ENCODE results near the gene OR10T2. TPM values are rescaled to one million over a fixed set of nuclear protein-coding genes. Genes with fewer than 3 reads are reported as not detected.
"Not testable (repeated sequence)": the region's sequence is repeated elsewhere in the genome, so short reads cannot be mapped to it uniquely, and the experiment has no call there.

Gene OR10T2, protein sequence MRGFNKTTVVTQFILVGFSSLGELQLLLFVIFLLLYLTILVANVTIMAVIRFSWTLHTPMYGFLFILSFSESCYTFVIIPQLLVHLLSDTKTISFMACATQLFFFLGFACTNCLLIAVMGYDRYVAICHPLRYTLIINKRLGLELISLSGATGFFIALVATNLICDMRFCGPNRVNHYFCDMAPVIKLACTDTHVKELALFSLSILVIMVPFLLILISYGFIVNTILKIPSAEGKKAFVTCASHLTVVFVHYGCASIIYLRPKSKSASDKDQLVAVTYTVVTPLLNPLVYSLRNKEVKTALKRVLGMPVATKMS
- total RNA-seq, result not detected
- long read RNA-seq, result 0 reads

DNA sequence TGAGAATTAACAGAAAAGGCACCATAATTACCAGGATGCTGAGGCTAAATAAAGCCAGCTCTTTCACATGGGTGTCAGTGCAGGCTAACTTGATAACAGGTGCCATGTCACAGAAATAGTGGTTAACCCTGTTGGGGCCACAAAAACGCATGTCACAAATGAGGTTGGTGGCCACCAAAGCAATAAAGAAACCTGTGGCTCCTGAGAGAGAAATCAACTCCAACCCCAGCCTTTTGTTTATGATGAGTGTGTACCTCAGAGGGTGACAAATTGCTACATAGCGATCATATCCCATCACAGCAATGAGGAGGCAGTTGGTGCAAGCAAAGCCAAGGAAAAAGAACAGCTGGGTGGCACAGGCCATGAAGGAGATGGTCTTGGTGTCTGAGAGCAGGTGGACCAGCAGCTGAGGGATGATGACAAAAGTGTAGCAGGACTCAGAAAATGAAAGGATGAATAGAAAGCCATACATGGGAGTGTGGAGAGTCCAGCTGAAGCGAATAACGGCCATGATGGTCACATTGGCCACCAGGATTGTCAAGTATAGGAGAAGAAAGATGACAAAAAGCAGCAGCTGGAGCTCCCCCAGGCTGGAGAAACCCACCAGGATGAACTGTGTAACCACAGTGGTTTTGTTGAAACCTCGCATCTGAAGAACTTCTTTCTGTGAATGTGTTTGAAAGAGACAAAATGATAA is at the start of gene OR10T2:
OR10T2 (minus strand) TSS at position 649 of the 697 bp plus-strand sequence; CDS start at position 649, 0 bp downstream.
- no peak for ATAC-seq
- TF ChIP-seq, protein P1, sequence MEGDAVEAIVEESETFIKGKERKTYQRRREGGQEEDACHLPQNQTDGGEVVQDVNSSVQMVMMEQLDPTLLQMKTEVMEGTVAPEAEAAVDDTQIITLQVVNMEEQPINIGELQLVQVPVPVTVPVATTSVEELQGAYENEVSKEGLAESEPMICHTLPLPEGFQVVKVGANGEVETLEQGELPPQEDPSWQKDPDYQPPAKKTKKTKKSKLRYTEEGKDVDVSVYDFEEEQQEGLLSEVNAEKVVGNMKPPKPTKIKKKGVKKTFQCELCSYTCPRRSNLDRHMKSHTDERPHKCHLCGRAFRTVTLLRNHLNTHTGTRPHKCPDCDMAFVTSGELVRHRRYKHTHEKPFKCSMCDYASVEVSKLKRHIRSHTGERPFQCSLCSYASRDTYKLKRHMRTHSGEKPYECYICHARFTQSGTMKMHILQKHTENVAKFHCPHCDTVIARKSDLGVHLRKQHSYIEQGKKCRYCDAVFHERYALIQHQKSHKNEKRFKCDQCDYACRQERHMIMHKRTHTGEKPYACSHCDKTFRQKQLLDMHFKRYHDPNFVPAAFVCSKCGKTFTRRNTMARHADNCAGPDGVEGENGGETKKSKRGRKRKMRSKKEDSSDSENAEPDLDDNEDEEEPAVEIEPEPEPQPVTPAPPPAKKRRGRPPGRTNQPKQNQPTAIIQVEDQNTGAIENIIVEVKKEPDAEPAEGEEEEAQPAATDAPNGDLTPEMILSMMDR (IDR thresholded peaks at IDR 0.05), result no peak
- no peak for TF ChIP-seq POLR2A (IDR thresholded peaks at IDR 0.05)
- H3K36me3 ChIP-seq, result no peaks in the 10 kb centered on the region
- DNase-seq, result no peak
- no peaks in the 10 kb centered on the region for H3K27me3 ChIP-seq
- intact Hi-C loops (cut with DNase I), result no loop called here
- no peak within 1 kb of the TSS for H3K4me3 ChIP-seq
- H3K4me1 ChIP-seq, result no peaks in the 10 kb centered on the region
- no peak within 1 kb of the TSS for H3K27ac ChIP-seq
- H3K9me3 ChIP-seq, result no peaks in the 10 kb centered on the region
- WGBS (ENCODE audit: insufficient coverage, low coverage, low lambda C conversion rate, missing lambda C conversion rate), result 40% methylated on average over 5 of the region's 5 CpGs

DNA sequence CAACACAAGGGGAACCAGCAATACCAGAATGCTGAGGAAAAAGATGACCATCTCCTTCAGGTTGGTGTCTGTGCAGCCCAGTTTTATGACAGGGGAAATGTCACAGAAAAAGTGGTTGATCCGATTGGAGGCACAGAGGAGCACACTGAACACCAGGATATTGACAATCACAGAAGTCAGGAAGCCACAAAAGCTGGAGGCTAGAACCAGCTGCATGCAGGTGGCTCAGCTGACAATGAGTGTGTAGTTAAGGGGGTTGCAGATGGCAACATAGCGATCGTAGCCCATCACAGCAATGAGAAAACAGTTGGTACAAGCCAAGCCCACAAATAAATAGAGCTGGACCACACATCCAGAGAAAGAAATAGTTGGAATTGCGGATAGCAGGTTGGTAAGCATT is 46.1 kb upstream of the OR10T2 start:
- ATAC-seq, result no peak
- Histone ChIP-seq H3K27me3 (no peaks in the 10 kb centered on the region), H3K4me1 (no peaks in the 10 kb centered on the region), H3K36me3 (no peaks in the 10 kb centered on the region), H3K4me3 (no peak overlapping the region), H3K9me3 (no peaks in the 10 kb centered on the region), H3K27ac (no peak overlapping the region)
- no peak for DNase-seq
- 27% methylated on average over 4 of the region's 4 CpGs for WGBS (ENCODE audit: insufficient coverage, low coverage, low lambda C conversion rate, missing lambda C conversion rate)
- intact Hi-C loops (cut with DNase I), result no loop called here
- TF ChIP-seq, protein P1 (IDR thresholded peaks at IDR 0.05), result no peak
- no peak for TF ChIP-seq POLR2A (IDR thresholded peaks at IDR 0.05)

DNA sequence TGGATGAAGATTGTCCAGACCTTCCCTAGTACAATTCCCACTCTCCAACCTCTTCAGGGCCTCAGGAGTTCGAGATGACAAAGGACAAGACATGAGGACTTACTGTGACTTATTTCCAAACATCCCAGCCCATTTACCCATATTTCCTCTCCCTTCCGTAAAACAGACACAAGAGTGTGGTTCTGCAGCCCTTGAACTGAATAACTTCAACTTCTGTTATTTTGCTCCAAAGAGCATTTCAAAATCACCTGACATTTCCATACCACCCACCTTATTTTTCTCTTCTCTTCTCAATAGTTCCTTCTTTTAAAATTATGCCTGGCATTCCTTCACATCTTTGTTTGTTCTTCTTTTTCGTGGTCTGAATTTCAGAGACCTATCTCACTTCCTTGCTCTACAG is 35.5 kb upstream of the OR10T2 start:
- Histone ChIP-seq H3K36me3 (no peaks in the 10 kb centered on the region), H3K9me3 (no peaks in the 10 kb centered on the region), H3K4me3 (no peak overlapping the region), H3K27me3 (no peaks in the 10 kb centered on the region), H3K4me1 (no peaks in the 10 kb centered on the region), H3K27ac (no peak overlapping the region)
- intact Hi-C loops (cut with DNase I), result no loop called here
- no peak for ATAC-seq
- TF ChIP-seq, protein P1 (IDR thresholded peaks at IDR 0.05), result no peak
- TF ChIP-seq POLR2A (IDR thresholded peaks at IDR 0.05), result no peak
- 13% methylated on average over 3 of the region's 3 CpGs for WGBS (ENCODE audit: insufficient coverage, low coverage, low lambda C conversion rate, missing lambda C conversion rate)
- DNase-seq, result no peak

DNA sequence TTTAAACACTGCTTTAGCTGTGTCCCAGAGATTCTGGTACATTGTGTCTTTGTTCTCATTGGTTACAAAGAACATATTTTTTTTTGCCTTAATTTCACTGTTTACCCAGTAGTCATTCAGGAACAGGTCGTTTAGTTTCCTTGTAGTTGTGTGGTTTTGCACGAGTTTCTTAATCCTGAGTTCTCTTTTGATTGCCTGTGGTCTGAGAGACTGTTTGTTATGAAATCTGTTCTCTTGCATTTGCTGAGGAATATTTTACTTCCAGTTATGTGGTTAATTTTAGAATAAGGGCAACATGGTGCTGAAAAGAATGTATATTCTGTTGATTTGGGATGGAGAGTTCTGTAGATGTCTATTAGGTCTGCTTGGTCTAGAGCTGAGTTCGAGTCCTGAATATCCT is 30.9 kb upstream of the OR10T2 start:
- intact Hi-C loops (cut with DNase I); H3K27me3 ChIP-seq; H3K4me3 ChIP-seq; H3K9me3 ChIP-seq; H3K36me3 ChIP-seq; H3K27ac ChIP-seq; ATAC-seq; H3K4me1 ChIP-seq; DNase-seq: not testable (repeated sequence)
- WGBS (ENCODE audit: insufficient coverage, low coverage, low lambda C conversion rate, missing lambda C conversion rate), result 13% methylated on average over 3 of the region's 3 CpGs

DNA sequence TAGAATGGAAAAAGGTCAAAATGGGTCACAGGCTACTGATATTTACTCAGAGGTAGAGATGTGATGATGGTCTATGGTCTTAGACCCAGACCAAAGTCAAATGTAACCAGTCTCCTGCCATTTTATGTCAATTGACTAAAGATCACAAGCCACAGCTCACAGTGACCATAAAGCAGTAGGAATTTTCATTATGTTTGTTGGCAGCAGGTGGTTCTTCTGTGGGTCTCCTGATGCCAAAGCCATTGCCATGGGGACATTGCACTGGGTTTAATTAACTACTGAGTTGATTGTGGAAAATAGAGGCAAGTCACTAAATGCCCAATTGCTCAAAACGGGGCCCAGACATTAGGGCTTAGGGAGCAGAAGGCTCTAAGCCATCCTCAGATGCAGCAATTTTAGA is 26.9 kb upstream of the OR10T2 start, which contains the start of gene OR10K2:
OR10K2 (minus strand) TSS at position 101 of the 400 bp plus-strand sequence. CDS start 5,371 bp downstream, outside the sequence.
- H3K4me3 ChIP-seq, result no peak within 1 kb of the TSS
- no peak within 1 kb of the TSS for H3K27ac ChIP-seq
- ATAC-seq (no peak), DNase-seq (no peak)
- no peaks in the 10 kb centered on the region for H3K27me3 ChIP-seq
- H3K9me3 ChIP-seq, result no peaks in the 10 kb centered on the region
- WGBS (ENCODE audit: insufficient coverage, low coverage, low lambda C conversion rate, missing lambda C conversion rate), result 73% methylated on average over 1 of the region's 1 CpG
- intact Hi-C loops (cut with DNase I), result no loop called here
- TF ChIP-seq, protein P1 (IDR thresholded peaks at IDR 0.05), result no peak
- no peak for TF ChIP-seq POLR2A (IDR thresholded peaks at IDR 0.05)
- no peaks in the 10 kb centered on the region for H3K36me3 ChIP-seq
- H3K4me1 ChIP-seq, result no peaks in the 10 kb centered on the region
